Spleen (tissue), 11 donors: ENCODE measurements around the gene WHRN. TPM values are rescaled to one million over a fixed set of nuclear protein-coding genes. Genes with fewer than 3 reads are reported as not detected.

ENCODE experiments used
- DNase-seq: peaks from one replicate; pipeline ENCODE4 v3.0.0-alpha.2; 2020
- H3K27ac ChIP-seq, 8 donors: fragments of 200-600 bp; sonication (generic) in 7 of 8; 1 replicate in 4 of 8; 2 replicates in 4 of 8; pipeline versions ENCODE4 v1.5.0 to v1.8.0; 2016 to 2021; ENCODE audit warnings: inconsistent platforms in 4 of 8, mild to moderate bottlenecking in 4 of 8, moderate library complexity in 1 of 8
- H3K27me3 ChIP-seq, 7 donors: fragments of 200-600 bp; sonication (generic) in 6 of 7; replicated peaks in 1 of 7; 1 replicate in 4 of 7; 2 replicates in 3 of 7; pipeline versions ENCODE4 v1.5.0 to v1.8.0; 2016 to 2021; ENCODE audit warnings: inconsistent platforms in 3 of 7, mild to moderate bottlenecking in 1 of 7
- H3K36me3 ChIP-seq, 6 donors: fragments of 200-600 bp; sonication (generic) in 5 of 6; 1 replicate in 4 of 6; 2 replicates in 2 of 6; pipeline versions ENCODE4 v1.5.0 to v1.8.0; 2016 to 2021; ENCODE audit warnings: inconsistent platforms in 2 of 6
- H3K4me1 ChIP-seq, 6 donors: fragments of 200-600 bp; sonication (generic) in 5 of 6; 1 replicate in 3 of 6; 2 replicates in 3 of 6; pipeline versions ENCODE4 v1.5.0 to v1.8.0; 2016 to 2021; ENCODE audit warnings: inconsistent platforms in 3 of 6
- H3K4me3 ChIP-seq, 8 donors: fragments of 200-600 bp; sonication (generic) in 7 of 8; 1 replicate in 4 of 8; 2 replicates in 4 of 8; pipeline versions ENCODE4 v1.5.0 to v1.8.0; 2016 to 2021; ENCODE audit warnings: inconsistent platforms in 4 of 8, mild to moderate bottlenecking in 4 of 8, moderate library complexity in 2 of 8
- H3K9me3 ChIP-seq, 8 donors: fragments of 200-600 bp; sonication (generic) in 7 of 8; 1 replicate in 4 of 8; 2 replicates in 4 of 8; pipeline versions ENCODE4 v1.5.0 to v1.8.0; 2016 to 2021; ENCODE audit warnings: inconsistent platforms in 4 of 8
- POLR2A ChIP-seq, 3 donors: fragments of 450-650 bp; IDR thresholded peaks; one replicate each; pipeline ENCODE4 v1.5.1; 2017; ENCODE audit warnings: antibody characterized with exemption in 3 of 3, mild to moderate bottlenecking in 1 of 3
- POLR2AphosphoS5 ChIP-seq, 3 donors: sonication (generic); formaldehyde crosslinking; IDR thresholded peaks; one replicate each; pipeline ENCODE4 v1.5.1; 2017; ENCODE audit warnings: antibody characterized with exemption in 3 of 3
- whole genome bisulfite sequencing, 5 donors: extraction: QIAGEN DNeasy Blood & Tissue Kit in 3 of 5; methylation state at CpG; one replicate each; pipeline versions ENCODE4 v1.1.5 to v1.1.7; 2013 to 2018; 5-methylcytosine and 5-hydroxymethylcytosine counted together
- intact Hi-C: fragments of 100-400 bp; cut with DNase I; formaldehyde crosslinking; loops from one replicate; pipeline ENCODE4 v1.15.0; 2023; ENCODE audit warnings: low total_unique reads
- polyA plus RNA-seq, 3 donors: library from polyadenylated mRNA; stranded (reverse); fragments of 200-250 nt; gene quantifications; one replicate each; pipeline ENCODE4 v1.2.1, GENCODE V29; 2013
- total RNA-seq, 7 donors: library from RNA; depleted of rRNA in 3 of 7; stranded (reverse); fragments of >200 nt in 3 of 7; fragmentation: NEBNext Ultra II Directional in 4 of 7; extraction: Animal tissue kit (Norgen Biotek cat#: 25700) in 4 of 7; gene quantifications; one replicate each; pipeline versions ENCODE4 v1.1.0 to v1.2.1, GENCODE V29; 2016 to 2021
- TF ChIP-seq, protein P1 (sequence below), 11 experiments: fragments of 200-600 bp in 7 of 11; fragments of 450-650 bp in 4 of 11; sonication (generic) in 4 of 11; IDR thresholded peaks in 8 of 11; conservative IDR thresholded peaks in 3 of 11; 1 replicate in 7 of 11; 2 replicates in 4 of 11; pipeline versions ENCODE4 v1.4.0 to v1.8.0; 2016 to 2021; ENCODE audit warnings: antibody characterized with exemption in 11 of 11, inconsistent platforms in 4 of 11, mild to moderate bottlenecking in 1 of 11
- donor health status: healthy with polysubstance abuse.
- donor health status: DM: no; HTN: no; CAD: no; lungs with moderate emphysema.
- donor health status: DM: no; HTN: no; CAD: no.
- donor health status: Bipolar disorder and iron deficiency.
- donor health status: healthy.
- donor health status: DM: no; HTN: no; CAD: no.
- donor health status: DM: yes; HTN: yes; CAD: no.

Gene WHRN
- total and polyA plus RNA-seq, 10 donors, result 3.7 to 51.6 (median 26.8) TPM

DNA sequence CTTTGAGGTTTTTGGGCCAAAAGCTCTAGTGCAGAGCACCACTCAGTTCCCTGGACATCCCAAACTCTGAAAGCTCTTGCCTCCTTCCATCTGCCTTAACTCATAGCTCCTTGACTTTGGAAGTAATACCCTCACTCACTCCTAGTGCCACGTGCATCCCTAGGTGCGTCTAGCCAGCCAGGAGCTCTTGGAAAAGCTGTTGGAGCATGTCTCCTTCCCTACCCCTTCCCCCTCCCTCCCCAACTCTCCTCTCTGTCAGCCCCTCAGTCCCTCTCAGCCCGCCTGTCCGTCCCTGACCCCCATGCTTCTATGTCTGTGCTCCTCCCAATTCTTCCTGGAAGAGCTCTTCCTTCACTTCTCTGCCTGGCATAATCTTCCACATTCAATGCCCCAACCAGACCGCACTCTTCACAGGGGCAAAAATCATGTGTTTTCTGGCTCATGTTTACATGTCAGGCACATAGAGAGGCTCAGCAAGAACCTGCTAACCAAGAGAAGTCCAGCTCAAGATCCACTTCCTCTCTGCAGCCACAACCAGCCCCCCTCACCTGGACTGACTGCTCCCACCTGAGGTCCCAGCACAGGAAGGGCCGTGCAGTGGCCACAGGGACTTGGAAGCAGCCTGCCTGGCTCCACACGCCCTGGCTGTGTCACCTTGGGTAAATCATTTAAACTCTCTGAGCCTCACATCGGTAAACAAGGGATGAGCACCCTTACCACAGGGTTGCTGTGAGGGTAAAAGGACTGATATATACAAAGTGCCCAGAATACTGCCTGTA, 58.4 kb downstream of the WHRN start:
- no peak for TF ChIP-seq POLR2AphosphoS5 (IDR thresholded peaks at IDR 0.05)
- no peak for TF ChIP-seq POLR2A (IDR thresholded peaks at IDR 0.05)
- TF ChIP-seq, protein P1, sequence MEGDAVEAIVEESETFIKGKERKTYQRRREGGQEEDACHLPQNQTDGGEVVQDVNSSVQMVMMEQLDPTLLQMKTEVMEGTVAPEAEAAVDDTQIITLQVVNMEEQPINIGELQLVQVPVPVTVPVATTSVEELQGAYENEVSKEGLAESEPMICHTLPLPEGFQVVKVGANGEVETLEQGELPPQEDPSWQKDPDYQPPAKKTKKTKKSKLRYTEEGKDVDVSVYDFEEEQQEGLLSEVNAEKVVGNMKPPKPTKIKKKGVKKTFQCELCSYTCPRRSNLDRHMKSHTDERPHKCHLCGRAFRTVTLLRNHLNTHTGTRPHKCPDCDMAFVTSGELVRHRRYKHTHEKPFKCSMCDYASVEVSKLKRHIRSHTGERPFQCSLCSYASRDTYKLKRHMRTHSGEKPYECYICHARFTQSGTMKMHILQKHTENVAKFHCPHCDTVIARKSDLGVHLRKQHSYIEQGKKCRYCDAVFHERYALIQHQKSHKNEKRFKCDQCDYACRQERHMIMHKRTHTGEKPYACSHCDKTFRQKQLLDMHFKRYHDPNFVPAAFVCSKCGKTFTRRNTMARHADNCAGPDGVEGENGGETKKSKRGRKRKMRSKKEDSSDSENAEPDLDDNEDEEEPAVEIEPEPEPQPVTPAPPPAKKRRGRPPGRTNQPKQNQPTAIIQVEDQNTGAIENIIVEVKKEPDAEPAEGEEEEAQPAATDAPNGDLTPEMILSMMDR (IDR thresholded peaks at IDR 0.05 in 8 of 11, conservative IDR thresholded peaks at IDR 0.05 in 3 of 11), result no peak
- Histone ChIP-seq H3K36me3 (no peaks in the 10 kb centered on the region), H3K9me3 (peaks cover 0 to 8% (median 0%) of the 10 kb centered on the region in 8 donors), H3K27me3 (no peaks in the 10 kb centered on the region), H3K4me3 (no peak overlapping the region), H3K4me1 (peaks cover 13 to 40% (median 34%) of the 10 kb centered on the region in 6 donors), H3K27ac (no peak overlapping the region)
- intact Hi-C loops, result no loop called here
- WGBS, 5 donors, result 75 to 79% (median 77%) methylated on average over 8 of the region's 8 CpGs
- DNase-seq, result no peak

DNA sequence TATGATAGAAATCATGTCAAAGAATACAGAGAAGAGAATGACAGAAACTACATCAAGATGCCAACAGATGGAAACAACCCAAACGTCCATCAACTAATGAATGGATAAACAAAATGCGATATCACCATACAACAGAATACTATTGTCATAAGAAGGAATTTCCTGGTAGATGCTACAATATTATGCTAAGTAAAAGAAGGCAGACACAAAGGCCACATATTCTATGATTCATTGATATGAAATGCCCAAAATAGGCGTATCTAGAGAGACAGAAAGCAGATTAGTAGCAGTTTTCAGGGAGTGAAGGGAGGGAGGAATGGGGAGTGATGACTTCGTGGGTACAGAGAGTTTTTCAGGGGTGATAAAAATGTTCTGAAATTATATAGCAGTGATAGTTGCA, 59.2 kb downstream of the WHRN start:
- Histone ChIP-seq H3K9me3 (peaks cover 0 to 8% (median 0%) of the 10 kb centered on the region in 8 donors), H3K4me1 (peaks cover 12 to 32% (median 26%) of the 10 kb centered on the region in 6 donors), H3K27ac (no peak overlapping the region), H3K4me3 (no peak overlapping the region), H3K36me3 (no peaks in the 10 kb centered on the region), H3K27me3 (no peaks in the 10 kb centered on the region)
- intact Hi-C loops, result no loop called here
- TF ChIP-seq POLR2AphosphoS5 (IDR thresholded peaks at IDR 0.05) (no peak), POLR2A (IDR thresholded peaks at IDR 0.05) (no peak)
- TF ChIP-seq, protein P1 (IDR thresholded peaks at IDR 0.05 in 8 of 11, conservative IDR thresholded peaks at IDR 0.05 in 3 of 11), result no peak
- DNase-seq, result no peak
- 64 to 79% (median 73%) methylated on average over 4 of the region's 4 CpGs for WGBS, 5 donors

DNA sequence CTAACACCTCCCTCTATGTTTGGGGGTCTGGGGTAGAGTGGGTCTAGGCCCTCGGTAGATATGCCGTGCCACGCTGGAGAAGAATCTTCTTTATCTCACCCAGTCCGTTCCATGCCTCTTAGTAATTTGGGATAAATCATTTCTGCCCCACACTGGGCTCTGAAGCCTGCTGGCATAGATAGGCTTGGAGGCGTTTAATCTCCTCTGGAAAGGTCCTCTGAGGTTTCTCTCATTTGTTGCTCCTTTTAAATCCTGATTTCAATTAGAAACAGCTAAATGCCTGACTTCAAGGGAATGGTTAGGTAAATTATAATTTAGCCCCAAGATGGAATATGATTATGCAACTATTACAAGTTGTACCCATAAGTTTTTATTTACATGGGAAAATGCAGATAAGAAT, 59.7 kb downstream of the WHRN start:
- intact Hi-C loops, result no loop called here
- Histone ChIP-seq H3K36me3 (no peaks in the 10 kb centered on the region), H3K27ac (no peak overlapping the region), H3K4me3 (no peak overlapping the region), H3K27me3 (no peaks in the 10 kb centered on the region), H3K4me1 (peaks cover 8 to 28% (median 22%) of the 10 kb centered on the region in 6 donors), H3K9me3 (peaks cover 0 to 8% (median 0%) of the 10 kb centered on the region in 8 donors)
- TF ChIP-seq POLR2A (IDR thresholded peaks at IDR 0.05) (no peak), POLR2AphosphoS5 (IDR thresholded peaks at IDR 0.05) (no peak)
- TF ChIP-seq, protein P1 (IDR thresholded peaks at IDR 0.05 in 8 of 11, conservative IDR thresholded peaks at IDR 0.05 in 3 of 11), result no peak
- WGBS, 5 donors, result 84 to 97% (median 93%) methylated on average over 5 of the region's 5 CpGs
- DNase-seq, result no peak

DNA sequence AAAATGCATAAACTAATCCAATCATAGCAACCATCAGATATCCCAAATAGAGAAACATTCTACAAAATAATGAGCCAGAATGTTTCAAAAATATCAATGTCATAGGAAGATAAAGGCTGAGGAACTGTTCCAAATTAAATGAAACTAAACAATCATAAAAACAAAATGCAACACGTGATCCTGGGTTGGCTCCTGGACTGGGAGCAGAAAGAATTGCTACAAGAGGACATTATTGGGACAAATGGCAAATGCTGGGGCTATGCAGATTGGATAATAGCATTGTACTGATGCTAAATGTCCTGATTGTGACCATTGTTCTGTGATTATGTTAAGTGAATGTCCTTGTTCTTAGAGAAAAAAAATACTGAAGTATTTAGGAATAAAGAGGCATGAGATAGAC, 63.3 kb downstream of the WHRN start:
- no peaks in the 10 kb centered on the region for H3K27me3 ChIP-seq
- H3K4me1 ChIP-seq, result peaks cover 0 to 5% (median 0%) of the 10 kb centered on the region in 6 donors
- 69 to 88% (median 86%) methylated on average over 1 of the region's 1 CpG for WGBS, 5 donors
- no peak overlapping the region for H3K27ac ChIP-seq
- H3K9me3 ChIP-seq, result peaks cover 0 to 8% (median 0%) of the 10 kb centered on the region in 8 donors
- no peak for DNase-seq
- H3K36me3 ChIP-seq, result no peaks in the 10 kb centered on the region
- no peak overlapping the region for H3K4me3 ChIP-seq
- intact Hi-C loops, result no loop called here
- TF ChIP-seq, protein P1 (IDR thresholded peaks at IDR 0.05 in 8 of 11, conservative IDR thresholded peaks at IDR 0.05 in 3 of 11), result no peak
- TF ChIP-seq POLR2A (IDR thresholded peaks at IDR 0.05), result no peak
- TF ChIP-seq POLR2AphosphoS5 (IDR thresholded peaks at IDR 0.05), result no peak
